Measurements from ENCODE around the gene RYR2. TPM values are rescaled to one million over a fixed set of nuclear protein-coding genes. Genes with fewer than 3 reads are reported as not detected.
"Not testable (repeated sequence)": the region's sequence is repeated elsewhere in the genome, so short reads cannot be mapped to it uniquely, and the experiment has no call there.

RYR2 gene
- total RNA-seq, 1 experiment from 2014 or later, result 4.7 TPM

DNA sequence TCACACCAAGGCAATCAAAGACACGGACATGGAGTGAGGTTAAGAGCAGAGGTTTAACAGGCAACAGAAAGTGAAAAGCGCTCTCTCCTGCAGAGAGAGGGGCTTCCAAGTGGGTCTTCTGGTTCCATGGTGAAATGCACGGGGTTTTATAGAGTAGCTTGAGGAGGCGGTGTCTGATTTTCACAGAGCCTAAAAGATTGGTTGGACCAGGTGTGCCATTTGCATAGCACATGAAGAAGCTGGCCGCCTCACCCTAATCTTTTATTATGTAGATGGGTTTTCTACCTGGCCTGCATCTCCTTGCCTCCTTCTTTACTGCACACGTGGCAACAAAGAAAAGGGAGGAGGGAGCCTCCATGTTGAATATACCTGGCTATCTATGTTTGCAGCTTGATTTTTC, 197.3 kb downstream of the RYR2 start:
- DNase-seq (ENCODE audit: extremely low read depth, low read depth), result no peak

DNA sequence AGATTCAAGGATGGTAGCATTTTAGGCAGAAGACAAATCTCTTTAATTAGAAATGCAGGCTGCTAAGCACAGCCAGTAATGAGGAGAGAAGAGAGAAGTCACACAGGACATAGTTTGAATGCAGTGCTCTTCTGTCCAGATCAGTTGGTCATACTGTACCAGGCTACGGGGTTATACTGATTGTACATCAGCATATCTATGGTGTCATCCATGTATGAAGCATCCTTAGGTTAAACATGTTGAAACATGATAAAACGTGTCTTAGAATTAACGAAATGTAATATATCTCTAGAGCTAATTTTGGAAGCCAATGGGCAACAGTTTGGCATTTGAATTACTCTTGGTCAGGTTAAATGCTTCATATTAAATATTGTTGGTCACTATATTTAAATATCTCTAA, 199.1 kb downstream of the RYR2 start:
- no peak for DNase-seq (ENCODE audit: extremely low read depth, low read depth)

DNA sequence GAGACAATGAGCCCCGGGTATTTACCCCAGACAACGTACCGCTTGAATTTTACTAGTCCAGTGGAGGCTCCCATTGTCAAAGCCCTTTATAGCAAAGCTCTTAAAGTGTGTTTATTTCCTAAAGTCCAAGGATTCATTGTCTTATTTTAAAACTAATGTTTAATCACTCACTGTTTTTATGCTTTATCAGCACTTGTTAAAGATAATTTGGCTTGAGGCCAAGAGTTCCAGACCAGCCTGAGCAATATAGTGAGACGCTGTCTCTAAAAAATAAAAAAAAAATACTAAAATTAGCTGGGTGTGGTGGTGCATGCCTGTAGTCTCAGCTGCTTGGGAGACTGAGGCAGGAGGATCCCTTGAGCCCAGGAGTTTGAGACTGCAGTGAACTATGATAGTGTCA, 202.8 kb downstream of the RYR2 start:
- DNase-seq (ENCODE audit: extremely low read depth, low read depth), result no peak

DNA sequence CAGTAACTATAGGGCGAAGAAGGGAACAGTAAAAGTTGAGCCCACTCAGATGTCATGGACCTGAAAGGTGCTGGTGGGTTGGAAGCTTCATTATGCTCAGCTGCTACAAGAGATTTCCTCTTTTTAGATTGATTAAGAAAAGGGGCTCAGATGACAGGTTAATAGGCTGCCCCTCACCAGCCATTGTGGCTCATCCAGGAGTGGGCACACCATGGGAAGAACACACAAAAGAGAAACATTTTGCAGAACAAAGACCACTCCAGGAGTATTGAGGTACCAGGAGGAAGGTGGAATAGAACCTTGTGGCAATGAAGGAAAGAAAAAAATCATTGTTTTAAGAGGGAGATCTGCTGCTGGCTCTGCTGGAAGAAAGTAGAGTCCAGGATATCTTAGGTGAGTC, 205.5 kb downstream of the RYR2 start:
- DNase-seq (ENCODE audit: extremely low read depth, low read depth), result no peak

DNA sequence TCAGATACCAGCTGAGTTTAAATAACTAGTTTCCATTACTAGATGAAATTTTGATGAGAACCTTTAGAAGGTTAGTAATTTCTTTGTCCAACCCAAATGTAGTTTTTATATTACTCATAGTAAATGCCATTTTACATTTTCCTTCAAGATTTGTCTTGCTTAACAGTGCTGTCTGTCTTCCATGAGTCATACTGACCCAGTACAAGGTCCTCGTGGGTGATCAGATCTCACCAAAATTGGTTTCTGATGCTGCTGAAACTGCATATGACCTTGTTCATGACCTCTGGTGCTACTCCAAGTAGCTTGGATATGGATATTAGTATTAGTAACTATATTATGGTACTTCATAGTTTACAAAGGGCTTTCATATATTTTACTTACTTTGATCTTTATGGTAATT, 207.1 kb downstream of the RYR2 start:
- DNase-seq (ENCODE audit: extremely low read depth, low read depth), result no peak

DNA sequence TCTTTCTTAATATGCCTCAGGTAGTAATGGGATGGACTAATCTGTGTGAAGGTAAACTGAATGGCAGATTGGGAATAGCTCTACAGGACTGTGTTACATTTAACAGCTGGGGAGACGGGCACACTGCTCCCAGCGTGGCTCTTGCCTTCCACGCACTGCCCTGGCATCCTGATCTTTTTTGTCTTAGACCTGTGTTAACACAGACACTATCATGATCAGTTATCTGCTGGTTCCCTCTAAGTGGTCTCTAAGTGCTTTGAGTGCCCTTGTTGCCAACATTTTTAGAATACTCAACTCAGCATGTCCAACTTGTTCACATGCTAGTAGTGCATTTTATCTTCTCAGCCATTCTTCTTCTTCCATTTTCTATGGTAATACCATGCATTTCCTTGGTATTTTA, 208.1 kb downstream of the RYR2 start:
- DNase-seq (ENCODE audit: extremely low read depth, low read depth), result no peak

DNA sequence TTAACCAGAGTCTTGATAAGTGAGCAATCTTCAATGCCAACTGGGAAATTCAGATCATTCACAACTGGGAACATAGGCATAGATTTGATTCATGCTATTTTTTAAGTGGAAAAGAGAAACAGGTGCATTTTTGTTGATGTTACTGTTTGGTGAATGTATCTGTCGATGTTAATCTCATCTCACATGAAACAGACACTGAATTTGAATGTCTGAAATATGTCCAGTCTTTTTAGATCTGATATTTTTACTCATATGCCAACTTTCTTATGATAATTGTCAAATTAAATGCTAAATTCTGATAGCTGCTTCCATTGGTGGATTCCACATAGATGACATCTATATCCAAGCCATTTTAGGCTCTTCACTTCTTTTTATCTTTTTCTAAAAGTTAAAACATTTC, 213.1 kb downstream of the RYR2 start:
- no peak for DNase-seq (ENCODE audit: extremely low read depth, low read depth)

DNA sequence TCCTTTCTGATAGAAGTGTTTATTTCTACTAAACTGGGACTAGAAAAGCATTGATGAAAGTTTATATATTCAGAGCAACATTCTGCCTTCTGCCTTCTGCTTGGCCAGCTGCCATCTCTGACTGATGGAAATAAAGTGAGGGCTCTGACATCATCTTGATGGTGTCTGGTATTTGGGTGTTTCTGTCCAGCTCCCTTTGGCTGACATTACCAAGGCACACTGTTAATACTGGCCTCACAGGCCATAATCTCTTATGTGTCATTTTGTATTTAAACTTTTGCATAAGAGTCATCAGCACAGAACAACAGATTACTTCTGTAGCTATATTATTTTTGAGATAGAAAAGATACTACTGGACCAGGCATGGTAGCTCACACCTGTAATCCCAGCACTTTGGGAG, 216.9 kb downstream of the RYR2 start:
- DNase-seq (ENCODE audit: extremely low read depth, low read depth), result no peak

DNA sequence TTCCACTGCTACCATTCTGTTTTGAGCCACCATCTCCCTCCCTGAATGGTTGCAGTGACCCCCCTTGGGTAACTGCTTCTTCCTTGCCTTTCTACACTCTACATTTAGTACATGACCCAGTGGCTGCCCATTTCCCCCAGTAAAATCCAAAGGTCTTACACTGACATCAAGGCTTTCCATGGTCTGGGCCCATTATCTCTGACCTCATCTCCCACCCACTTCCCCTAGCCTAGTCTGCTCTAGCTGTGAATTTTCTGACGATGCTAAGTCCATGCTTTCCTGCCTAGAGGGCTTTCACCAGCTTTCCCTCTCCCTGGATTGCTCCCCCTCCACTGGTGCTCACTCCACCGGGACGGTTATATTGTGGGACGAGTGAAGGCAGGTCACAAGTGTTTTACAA, 219.2 kb downstream of the RYR2 start:
- no peak for DNase-seq (ENCODE audit: extremely low read depth, low read depth)

DNA sequence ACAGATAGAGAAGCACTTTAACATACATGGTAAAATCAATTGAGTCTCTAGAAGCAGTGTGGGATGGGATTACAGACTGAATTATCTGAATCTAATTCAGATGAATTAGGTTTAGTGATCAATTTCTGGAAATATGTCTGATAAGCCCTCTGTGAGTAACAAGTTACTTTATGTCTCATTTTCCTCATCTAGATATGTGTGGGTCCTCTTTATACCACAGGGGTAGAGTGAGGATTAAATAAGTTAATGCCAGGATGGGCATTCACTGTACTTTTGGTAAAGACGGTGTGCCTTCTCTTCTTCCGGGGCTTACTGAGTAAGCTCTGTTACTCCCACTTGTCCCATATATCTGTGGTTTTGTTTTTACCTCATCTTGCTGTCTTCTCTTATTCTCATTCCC, 225.8 kb downstream of the RYR2 start:
- DNase-seq (ENCODE audit: extremely low read depth, low read depth), result no peak

DNA sequence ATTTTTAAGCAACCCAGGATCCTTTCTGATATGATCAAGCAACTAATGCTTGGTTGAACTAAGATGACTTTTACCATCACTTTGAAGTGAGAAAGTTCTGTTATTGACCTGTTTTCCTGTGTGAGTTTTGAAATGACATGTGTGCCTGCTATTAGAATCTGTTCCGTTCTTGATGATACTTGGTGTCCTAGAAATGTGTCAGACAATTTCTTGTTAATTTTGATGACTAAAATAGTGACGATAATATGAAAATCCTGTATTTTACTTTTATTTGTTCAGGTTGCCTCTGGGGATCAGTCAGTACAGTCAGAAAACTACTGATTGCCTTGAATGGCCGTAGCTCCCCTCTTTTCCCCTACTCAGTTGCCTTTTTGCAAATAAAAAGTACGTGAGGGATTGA, 228.0 kb downstream of the RYR2 start:
- DNase-seq (ENCODE audit: extremely low read depth, low read depth), result no peak

DNA sequence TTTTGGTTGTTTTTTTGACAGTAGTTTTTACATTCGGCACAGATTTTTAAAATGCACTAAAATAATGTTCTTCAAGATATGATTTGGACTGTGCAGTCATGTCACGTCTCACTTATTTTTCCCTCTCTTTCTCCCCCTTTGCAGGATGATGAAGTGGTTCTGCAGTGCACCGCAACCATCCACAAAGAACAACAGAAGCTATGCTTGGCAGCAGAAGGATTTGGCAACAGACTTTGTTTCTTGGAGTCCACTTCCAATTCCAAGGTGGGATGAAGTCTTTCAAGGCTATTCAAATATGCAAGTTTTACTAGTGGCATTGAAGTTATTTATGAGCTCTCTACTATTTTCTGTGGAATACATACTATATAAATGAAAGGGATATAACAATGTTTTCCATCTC, 228.4 kb downstream of the RYR2 start:
- DNase-seq (ENCODE audit: extremely low read depth, low read depth), result no peak

DNA sequence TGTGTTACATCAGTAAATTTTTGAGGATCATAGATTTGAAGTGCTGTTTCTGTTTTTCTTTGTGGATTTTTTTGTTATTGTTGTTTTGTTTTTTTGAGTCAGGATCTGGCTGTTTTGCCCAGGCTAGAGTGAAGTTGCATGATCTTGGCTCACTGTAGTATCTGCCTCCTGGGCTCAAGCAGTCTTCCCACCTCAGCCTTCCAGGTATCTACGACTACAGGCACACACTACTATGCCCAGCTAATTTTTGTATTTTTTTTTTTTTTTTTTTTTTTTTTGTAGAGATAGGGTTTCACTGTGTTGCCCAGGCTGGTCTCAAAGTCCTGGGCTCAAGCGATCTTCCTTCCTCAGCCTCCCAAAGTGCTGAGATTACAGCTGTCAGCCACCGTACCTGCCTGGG, 236.0 kb downstream of the RYR2 start:
- not testable (repeated sequence) for DNase-seq (ENCODE audit: extremely low read depth, low read depth)

DNA sequence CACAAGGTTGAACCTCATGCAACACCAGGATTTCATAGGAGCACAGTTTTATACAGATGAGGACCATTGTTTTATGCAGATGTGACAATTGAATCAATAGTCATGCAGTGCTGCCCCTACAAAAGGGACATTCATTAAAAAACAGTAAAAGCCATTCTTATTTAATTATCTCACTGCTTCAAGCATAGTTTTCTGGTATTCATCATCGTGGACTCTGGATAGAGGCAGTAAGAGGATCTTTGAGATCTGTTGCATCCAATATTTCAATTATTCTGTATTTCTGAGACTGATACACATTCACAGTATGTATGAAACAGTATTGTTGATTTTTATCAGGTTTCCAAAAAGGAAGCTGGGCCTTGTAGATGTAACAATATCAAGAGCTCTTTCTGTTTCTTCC, 237.6 kb downstream of the RYR2 start:
- DNase-seq (ENCODE audit: extremely low read depth, low read depth), result no peak

DNA sequence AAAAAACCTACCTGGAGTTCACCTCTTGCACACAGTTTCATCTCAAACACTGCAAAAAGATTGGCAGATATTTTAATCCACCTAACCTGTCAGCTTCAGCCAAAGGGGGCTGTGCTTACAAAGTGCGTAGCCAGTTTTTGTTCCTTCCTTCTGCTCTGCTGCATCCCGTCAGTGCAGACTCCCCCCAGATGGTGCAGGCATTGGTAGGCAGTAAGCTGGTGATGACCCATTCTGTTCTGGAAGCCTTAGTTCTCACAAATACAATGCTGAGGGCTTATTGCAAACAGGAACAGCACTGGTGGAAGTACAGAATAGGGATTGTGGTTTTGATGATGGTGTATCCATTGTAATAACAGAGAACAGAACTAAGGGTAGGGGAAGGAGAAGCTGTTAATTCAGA, 239.5 kb downstream of the RYR2 start:
- DNase-seq (ENCODE audit: extremely low read depth, low read depth), result no peak

DNA sequence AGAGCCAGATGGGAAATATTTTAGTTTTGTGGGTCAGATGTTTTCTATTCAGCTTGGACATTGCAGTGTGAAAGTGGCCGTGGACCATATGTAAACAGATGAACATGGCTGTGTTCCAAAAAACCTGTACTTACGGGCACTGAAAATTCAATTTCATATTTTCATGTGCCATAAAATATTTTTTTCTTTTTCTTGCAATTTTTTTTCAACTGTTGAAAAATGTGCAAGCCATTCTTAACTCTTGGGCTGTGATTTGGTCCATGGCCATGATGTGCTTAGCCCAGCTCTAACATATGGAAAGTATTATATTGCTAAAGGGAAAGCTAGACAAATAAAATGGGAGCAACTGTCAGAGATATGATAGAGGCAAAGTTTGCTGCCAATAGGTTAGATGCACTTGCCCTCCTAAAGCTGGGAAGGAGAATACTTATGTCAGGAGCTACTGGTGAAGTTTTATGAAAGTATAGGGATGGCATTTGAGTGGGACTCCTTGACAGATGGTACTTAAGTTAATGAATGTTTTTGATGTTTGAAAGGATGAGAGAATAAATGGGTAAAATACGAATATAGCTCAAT, 240.3 kb downstream of the RYR2 start:
- DNase-seq (ENCODE audit: extremely low read depth, low read depth), result no peak

DNA sequence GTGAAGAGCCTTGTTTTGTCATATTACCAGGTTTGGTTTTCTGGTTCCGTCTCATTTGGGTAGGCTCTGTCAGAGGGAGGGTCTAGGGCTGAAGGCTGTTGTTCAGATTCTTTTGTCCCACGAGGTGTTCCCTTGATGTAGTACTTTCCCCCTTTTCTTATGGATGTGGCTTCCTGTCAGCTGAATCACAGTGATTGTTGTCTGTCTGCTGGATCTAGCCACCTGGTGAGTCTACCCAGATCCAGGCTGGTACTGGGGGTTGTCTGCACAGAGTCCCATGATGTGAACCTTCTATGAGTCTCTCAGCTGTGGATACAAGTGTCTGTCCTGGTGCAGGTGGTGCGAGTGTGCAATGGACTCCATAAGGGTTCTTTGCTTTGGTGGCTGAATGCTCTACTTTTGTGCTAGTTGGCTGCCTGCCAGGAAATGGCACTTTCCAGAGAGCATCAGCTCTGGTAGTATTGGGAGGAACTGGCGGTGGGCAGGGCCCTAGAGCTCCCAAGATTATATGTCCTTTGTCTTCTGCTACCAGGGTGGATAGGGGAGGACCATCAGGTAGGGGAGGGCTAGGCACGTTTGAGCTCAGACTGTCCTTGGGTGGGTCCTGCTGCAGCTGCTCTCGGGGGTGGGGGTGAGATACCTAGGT, 246.0 kb downstream of the RYR2 start:
- no peak for DNase-seq (ENCODE audit: extremely low read depth, low read depth)

DNA sequence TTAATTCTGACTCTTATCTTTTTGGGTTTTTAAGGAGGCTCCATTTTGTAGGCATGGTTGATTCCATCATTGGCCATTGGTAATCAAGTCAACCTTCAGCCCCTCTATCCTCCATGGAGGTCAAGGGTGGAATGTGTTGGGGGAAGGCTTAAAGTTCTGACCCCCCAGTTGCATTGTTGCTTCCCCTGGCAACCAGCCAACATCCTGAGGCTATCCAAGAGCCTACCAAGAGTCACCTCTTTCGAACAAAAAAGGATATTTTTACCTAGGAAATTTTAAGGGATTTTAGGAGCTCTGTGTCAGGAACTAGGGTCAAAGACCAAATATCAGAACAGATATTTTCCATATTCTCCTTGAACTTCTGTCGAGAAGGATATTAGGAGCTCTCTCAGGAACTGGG, 251.8 kb downstream of the RYR2 start:
- no peak for DNase-seq (ENCODE audit: extremely low read depth, low read depth)

DNA sequence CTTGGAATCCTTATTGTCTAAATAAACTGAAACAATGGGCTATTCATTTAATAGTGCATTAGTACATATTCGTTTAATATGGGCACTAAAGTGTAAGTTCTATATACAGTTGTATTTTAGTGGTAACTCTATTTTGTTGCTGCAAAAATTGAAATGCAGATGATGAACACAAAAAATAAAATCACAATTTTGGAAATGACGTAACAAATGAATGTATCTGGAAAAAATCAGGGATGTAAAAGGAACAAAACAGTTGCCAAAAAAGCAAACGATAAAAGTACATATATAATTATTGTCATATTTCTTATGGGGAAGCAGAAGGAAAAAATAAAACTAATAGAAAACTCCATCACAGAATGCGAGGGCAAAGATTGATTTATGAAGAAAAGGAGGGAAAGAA, 254.9 kb downstream of the RYR2 start:
- no peak for DNase-seq (ENCODE audit: extremely low read depth, low read depth)

DNA sequence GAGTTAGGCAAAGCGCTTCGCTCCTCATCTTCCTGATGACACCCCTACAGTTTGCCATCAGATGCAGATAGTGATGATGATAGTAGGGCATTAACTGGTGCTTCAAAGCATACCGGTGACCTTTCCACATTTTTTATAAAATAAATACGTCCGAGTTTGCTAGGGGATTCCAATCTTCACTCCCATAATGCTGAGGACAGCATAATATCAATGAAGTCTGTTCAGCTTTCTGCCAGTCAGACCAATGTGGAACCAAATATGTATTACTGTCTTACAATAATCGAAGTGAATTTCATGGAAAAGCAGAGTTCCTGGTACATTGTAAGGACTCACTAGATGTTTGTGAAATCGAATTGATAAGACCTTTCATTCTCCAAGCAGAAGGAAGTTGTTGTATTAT, 258.7 kb downstream of the RYR2 start:
- DNase-seq (ENCODE audit: extremely low read depth, low read depth), result no peak

DNA sequence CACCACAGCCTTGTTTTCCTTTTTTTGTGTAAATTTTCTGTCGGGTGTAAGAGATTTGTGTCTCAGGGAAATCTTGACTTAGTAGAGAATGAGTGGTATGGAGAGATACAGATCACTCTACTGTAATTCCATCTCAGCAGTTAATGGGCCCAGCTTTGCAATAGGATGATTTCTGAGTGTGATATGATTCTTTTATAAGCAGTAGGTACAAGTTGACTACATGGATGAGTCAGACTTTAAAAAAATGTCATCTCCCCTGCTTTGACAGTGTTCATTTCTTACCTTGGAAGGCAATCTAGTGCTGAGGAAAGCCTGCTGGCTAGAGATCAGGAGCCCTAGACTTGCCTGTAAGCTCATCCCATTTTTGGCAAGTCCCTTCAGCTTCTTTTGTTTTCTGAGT, 261.9 kb downstream of the RYR2 start:
- no peak for DNase-seq (ENCODE audit: extremely low read depth, low read depth)

DNA sequence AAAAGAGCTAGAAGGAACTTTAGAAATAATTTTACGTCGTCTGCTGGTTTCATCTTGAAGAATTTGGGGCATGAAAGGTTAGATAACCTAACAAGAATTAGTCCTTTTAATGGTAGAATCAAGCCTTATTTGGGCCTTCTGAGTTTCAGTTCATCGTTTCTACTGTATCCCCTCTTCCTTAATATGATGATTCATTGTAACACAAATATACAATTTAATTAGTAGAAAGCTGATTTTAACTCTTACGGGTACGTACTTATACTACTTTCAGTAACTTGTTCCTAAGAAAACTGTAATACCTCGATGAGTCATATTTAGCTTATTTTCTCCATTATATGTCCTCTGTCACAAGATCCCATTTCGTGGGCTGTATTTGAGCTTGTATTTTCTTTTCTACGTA, 264.7 kb downstream of the RYR2 start:
- DNase-seq (ENCODE audit: extremely low read depth, low read depth), result no peak

DNA sequence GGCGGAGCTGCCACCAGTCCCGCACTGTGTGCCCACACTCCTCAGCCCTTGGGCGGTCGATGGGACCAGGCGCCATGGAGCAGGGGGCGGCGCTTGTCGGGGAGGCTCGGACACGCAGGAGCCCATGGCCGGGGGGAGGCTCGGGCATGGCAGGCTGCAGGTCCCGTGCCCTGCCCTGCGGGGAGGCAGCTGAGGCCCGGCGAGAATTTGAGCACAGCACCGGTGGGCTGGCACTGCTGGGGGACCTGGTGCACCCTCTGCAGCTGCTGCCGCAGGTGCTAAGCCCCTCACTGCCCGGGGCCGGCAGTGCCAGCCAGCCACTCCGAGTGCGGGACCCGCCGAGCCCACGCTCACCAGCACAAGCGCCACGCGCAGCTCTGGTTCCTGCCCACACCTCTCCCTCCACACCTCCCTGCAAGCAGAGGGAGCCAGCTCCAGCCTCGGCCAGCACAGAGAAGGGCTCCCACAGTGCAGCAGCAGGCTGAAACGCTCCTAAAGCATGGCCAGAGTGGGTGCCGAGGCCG, 267.7 kb downstream of the RYR2 start:
- no peak for DNase-seq (ENCODE audit: extremely low read depth, low read depth)
